ENCODE data around the gene MORC3.
"Not testable (repeated sequence)": the region's sequence is repeated elsewhere in the genome, so short reads cannot be mapped to it uniquely, and the experiment has no call there.

Gene MORC3

GRCh38 chr21:36316872-36317484 is 3.0 kb upstream of the MORC3 start:
- no peak for DNase-seq (ENCODE audit: low read depth)
- no peak overlapping the region for H3K4me3 ChIP-seq (ENCODE audit: low read depth, low read length)
- TF ChIP-seq CTCF (IDR thresholded peaks at IDR 0.05; ENCODE audit: control insufficient read depth, extremely low read depth, insufficient read depth): no peak

GRCh38 chr21:36319406-36319766 is 611 bp upstream of the MORC3 start:
- H3K4me3 ChIP-seq (ENCODE audit: low read depth, low read length): peak overlapping the region; percentile 89
- not testable (repeated sequence) for DNase-seq (ENCODE audit: low read depth)

DNA sequence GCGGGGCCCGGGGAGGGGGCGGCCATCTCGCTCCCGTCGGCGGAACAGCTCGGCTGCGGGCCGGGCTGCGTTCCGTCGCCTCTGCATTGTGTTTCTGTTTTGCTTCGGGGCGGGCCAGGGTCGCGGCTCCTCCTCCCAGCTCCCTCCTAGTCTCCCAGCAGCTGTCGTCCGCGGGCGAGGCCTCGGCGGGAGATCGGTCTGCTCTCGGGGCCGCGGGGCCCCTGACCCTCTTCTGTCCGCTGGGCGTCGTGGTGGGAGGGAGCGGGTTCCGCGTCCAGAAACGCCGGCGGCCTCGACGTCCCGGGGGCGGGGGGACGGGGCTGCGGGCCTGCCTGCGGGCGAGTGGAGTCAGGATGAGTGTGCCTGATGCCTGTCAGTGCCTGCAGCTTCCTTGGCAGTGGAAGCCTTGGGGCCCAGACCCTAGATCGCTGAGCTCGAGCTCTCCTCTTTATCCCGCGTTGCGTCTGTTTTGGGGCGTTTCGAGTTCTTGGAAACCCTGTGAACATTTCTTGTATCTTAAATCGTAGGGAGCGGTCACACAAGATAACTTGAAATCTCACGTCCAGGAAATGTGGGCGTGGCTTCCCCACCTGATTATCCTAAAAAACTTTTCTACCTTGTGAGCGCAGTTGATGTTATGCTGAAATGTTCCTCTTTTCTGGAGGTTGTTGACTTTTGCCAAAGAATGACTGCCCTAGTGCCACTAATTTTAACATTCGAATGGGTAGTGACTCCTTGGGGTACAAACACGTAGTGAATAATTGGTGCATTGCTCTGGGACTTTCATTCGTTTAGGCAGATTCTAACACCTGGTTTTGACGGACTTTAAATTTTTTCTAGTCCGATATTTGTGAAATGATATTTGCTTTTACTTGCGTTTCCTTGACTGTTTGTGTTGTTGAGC is 676 bp downstream of the MORC3 start:
- no peak for TF ChIP-seq CTCF (IDR thresholded peaks at IDR 0.05; ENCODE audit: control insufficient read depth, extremely low read depth, insufficient read depth)
- peak overlapping the region; percentile 89 for H3K4me3 ChIP-seq (ENCODE audit: low read depth, low read length)
- no peak for DNase-seq (ENCODE audit: low read depth)

DNA sequence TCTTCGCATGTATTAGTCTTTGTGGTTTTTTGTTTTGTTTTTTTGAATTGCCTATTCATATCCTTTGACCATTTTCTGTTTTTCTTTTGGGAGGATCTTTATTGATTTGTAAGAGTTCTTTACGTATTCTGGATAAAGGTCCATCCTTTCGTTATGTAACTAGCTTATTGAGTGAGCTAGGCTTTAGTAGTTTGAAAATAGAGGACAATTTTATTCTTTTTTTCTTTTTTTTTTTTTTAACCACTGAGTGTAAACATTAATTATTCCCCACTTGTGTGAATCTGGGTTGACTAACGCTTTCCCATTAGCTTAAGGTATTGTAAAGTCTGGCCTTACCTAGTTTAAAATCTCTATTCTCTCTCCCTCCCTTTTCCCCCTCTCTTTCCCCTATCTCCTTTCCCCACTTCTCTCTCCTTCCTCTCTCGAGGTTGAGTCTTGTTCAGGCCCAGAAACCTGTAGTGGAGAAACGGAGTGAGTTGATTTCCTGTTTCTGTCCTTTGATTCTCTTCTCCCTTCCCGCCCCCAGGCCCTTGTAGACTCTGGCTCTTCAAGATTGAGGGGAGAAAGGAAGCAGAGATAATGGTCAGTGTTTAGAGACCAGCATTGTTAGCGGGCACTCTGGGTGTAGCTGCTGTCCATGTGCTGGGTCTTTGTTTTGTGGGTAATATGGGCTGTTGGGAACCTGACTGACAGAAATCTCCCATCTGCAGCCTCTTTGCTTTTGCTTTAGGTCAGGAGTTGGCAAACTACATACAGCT is 1.5 kb downstream of the MORC3 start:
- no peak for DNase-seq (ENCODE audit: low read depth)
- peak overlapping the region; percentile 89 for H3K4me3 ChIP-seq (ENCODE audit: low read depth, low read length)
- no peak for TF ChIP-seq CTCF (IDR thresholded peaks at IDR 0.05; ENCODE audit: control insufficient read depth, extremely low read depth, insufficient read depth)

DNA sequence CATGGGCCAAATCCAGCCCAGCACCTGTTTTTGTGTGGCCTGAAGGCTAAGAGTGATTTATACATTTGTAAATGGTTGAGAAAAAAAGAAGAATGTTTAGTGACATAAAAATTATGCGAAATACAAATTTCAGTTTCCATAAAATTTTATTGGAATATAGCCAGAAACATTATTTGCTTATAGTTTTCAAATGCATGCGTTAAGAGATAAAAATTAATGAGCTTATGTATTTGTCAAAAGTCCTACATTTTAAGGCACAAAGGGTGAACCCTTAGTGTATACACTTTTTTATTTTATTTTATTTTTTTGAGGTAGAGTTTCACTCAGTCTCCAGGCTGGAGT is 2.1 kb downstream of the MORC3 start:
- DNase-seq (ENCODE audit: low read depth): no peak

GRCh38 chr21:36323032-36323431 is 3.0 kb downstream of the MORC3 start:
- DNase-seq (ENCODE audit: low read depth): no peak
- no peak for TF ChIP-seq CTCF (IDR thresholded peaks at IDR 0.05; ENCODE audit: control insufficient read depth, extremely low read depth, insufficient read depth)
- H3K4me3 ChIP-seq (ENCODE audit: low read depth, low read length): no peak overlapping the region

More for the DNA sequence above, 2.1 kb downstream of the MORC3 start:
- no peak for TF ChIP-seq CTCF (IDR thresholded peaks at IDR 0.05; ENCODE audit: control insufficient read depth, extremely low read depth, insufficient read depth)
- peak overlapping the region; percentile 89 for H3K4me3 ChIP-seq (ENCODE audit: low read depth, low read length)

- no peak overlapping the region for H3K4me3 ChIP-seq (ENCODE audit: low read depth, low read length)
- no peak for TF ChIP-seq CTCF (IDR thresholded peaks at IDR 0.05; ENCODE audit: control insufficient read depth, extremely low read depth, insufficient read depth)
- DNase-seq (ENCODE audit: low read depth): no peak
These were observed 5.5 kb downstream of the MORC3 start for GRCh38 chr21:36325373-36326010.
